ENCODE data around the gene MPC1L.

DNA sequence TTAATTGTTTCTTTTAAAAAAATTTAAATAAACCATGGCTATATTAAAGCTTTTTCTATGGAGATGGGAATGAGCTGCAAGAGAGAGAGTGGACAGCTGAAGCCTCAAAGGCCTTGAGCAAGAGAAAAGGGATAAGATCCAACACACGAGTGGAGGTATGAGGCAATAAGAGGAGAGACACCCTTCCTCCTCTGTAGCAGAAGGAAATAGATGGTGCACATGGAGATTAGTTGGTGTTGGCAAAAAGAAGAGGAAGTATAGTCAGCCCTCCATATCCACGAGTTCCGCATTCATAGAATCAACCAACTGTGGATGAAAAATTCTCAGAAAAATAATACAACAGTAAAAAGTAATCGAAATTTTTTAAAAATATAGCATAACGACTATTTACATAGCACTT, 20.9 kb downstream of the MPC1L start:
- TF ChIP-seq BACH2 (CRISPR knock-in tag; IDR thresholded peaks at IDR 0.05; ENCODE audit: borderline replicate concordance) (no peak), ZNF565 (CRISPR knock-in tag; conservative IDR thresholded peaks at IDR 0.05; ENCODE audit: low read depth) (no peak), ZFP30 (CRISPR knock-in tag; IDR thresholded peaks at IDR 0.05) (no peak), OSR1 (CRISPR knock-in tag; IDR thresholded peaks at IDR 0.05) (no peak), CREB5 (CRISPR knock-in tag; IDR thresholded peaks at IDR 0.05; ENCODE audit: low read depth) (no peak)
